Measurements from ENCODE around the gene NRXN3. TPM values are rescaled to one million over a fixed set of nuclear protein-coding genes. Genes with fewer than 3 reads are reported as not detected.

NRXN3 gene
- total RNA-seq, 2 donors from 2014 or later = 1.3 to 2.3 TPM

- peak; percentile 50 for ATAC-seq
- DNase-seq = no peak
- Histone ChIP-seq H3K27me3 (no peaks in the 10 kb centered on the region), H3K4me3 (no peak overlapping the region), H3K9me3 (no peaks in the 10 kb centered on the region), H3K4me1 (peaks cover 15% of the 10 kb centered on the region), H3K36me3 (replicated peaks in 1 of 2; ENCODE audit: insufficient read depth in 1 of 2, low read depth in 2 of 2) (no peaks in the 10 kb centered on the region), H3K27ac (no peak overlapping the region)
- intact Hi-C loops (cut with DNase I) = no loop called here
- 9 to 15% methylated on average over 1 of the region's 1 CpG for WGBS, 2 donors
- no peak for TF ChIP-seq POLR2A (IDR thresholded peaks at IDR 0.05)
- TF ChIP-seq CTCF (IDR thresholded peaks at IDR 0.05) = no peak
Measured at GRCh38 chr14:79419571-79420327, 1249.6 kb downstream of the NRXN3 start.

- H3K4me3 ChIP-seq = no peak overlapping the region
- no peak overlapping the region for H3K27ac ChIP-seq
- H3K27me3 ChIP-seq = no peaks in the 10 kb centered on the region
- ATAC-seq = no peak
- peaks cover 16% of the 10 kb centered on the region for H3K4me1 ChIP-seq
- no peaks in the 10 kb centered on the region for H3K9me3 ChIP-seq
- 4 to 5% methylated on average over 2 of the region's 2 CpGs for WGBS, 2 donors
- TF ChIP-seq CTCF (IDR thresholded peaks at IDR 0.05) = no peak
- no peak for TF ChIP-seq POLR2A (IDR thresholded peaks at IDR 0.05)
- DNase-seq = no peak
- intact Hi-C loops (cut with DNase I) = no loop called here
- no peaks in the 10 kb centered on the region for H3K36me3 ChIP-seq (replicated peaks in 1 of 2; ENCODE audit: insufficient read depth in 1 of 2, low read depth in 2 of 2)
Measured at GRCh38 chr14:79420725-79421124, 1250.6 kb downstream of the NRXN3 start.

GRCh38 chr14:79421811-79422210, 1251.6 kb downstream of the NRXN3 start:
- Histone ChIP-seq H3K27me3 (no peaks in the 10 kb centered on the region), H3K4me3 (no peak overlapping the region), H3K4me1 (peaks cover 27% of the 10 kb centered on the region), H3K27ac (no peak overlapping the region), H3K36me3 (replicated peaks in 1 of 2; ENCODE audit: insufficient read depth in 1 of 2, low read depth in 2 of 2) (no peaks in the 10 kb centered on the region), H3K9me3 (no peaks in the 10 kb centered on the region)
- 75 to 100% methylated on average over 1 of the region's 1 CpG for WGBS, 2 donors
- intact Hi-C loops (cut with DNase I) = no loop called here
- ATAC-seq (no peak), DNase-seq (no peak)
- TF ChIP-seq CTCF (IDR thresholded peaks at IDR 0.05) (no peak), POLR2A (IDR thresholded peaks at IDR 0.05) (no peak)

GRCh38 chr14:79424462-79424861, 1254.3 kb downstream of the NRXN3 start:
- DNase-seq (no peak), ATAC-seq (no peak)
- TF ChIP-seq CTCF (IDR thresholded peaks at IDR 0.05) (no peak), POLR2A (IDR thresholded peaks at IDR 0.05) (no peak)
- Histone ChIP-seq H3K36me3 (replicated peaks in 1 of 2; ENCODE audit: insufficient read depth in 1 of 2, low read depth in 2 of 2) (no peaks in the 10 kb centered on the region), H3K4me1 (peaks cover 29% of the 10 kb centered on the region), H3K27me3 (no peaks in the 10 kb centered on the region), H3K27ac (no peak overlapping the region), H3K9me3 (no peaks in the 10 kb centered on the region), H3K4me3 (no peak overlapping the region)
- intact Hi-C loops (cut with DNase I) = no loop called here
- 88 to 90% methylated on average over 1 of the region's 1 CpG for WGBS, 2 donors

Measured in body of pancreas (tissue), 4 donors.